Esophagus squamous epithelium (tissue), 5 donors: ENCODE data around the gene GAS7. TPM values are rescaled to one million over a fixed set of nuclear protein-coding genes. Genes with fewer than 3 reads are reported as not detected.

Source experiments
- DNase-seq: peaks from one replicate; lab custom pipeline; 2025; lab: John Stamatoyannopoulos, UW
- H3K27ac ChIP-seq, 4 donors: fragments of 200-600 bp; sonication (generic); one replicate each; pipeline ENCODE4 v1.5.1; 2016 to 2019; ENCODE audit warnings: mild to moderate bottlenecking in 1 of 4
- H3K27me3 ChIP-seq, 4 donors: fragments of 200-600 bp; sonication (generic); 1 replicate in 3 of 4; 2 replicates in 1 of 4; pipeline versions ENCODE4 v1.5.1 to v1.6.0; 2017 to 2021; ENCODE audit warnings: antibody characterized with exemption in 1 of 4
- H3K36me3 ChIP-seq, 3 donors: fragments of 200-600 bp; sonication (generic); one replicate each; pipeline ENCODE4 v1.5.1; 2016 to 2019
- H3K4me1 ChIP-seq, 3 donors: fragments of 200-600 bp; sonication (generic); one replicate each; pipeline ENCODE4 v1.5.1; 2017 to 2019
- H3K4me3 ChIP-seq, 4 donors: fragments of 200-600 bp; sonication (generic); 1 replicate in 3 of 4; 2 replicates in 1 of 4; pipeline ENCODE4 v1.5.1; 2016 to 2019; ENCODE audit warnings: mild to moderate bottlenecking in 2 of 4, moderate library complexity in 1 of 4
- H3K9me3 ChIP-seq, 3 donors: fragments of 200-600 bp; sonication (generic); one replicate each; pipeline ENCODE4 v1.5.1; 2016 to 2019
- POLR2A ChIP-seq, 4 donors: fragments of 450-650 bp; IDR thresholded peaks; one replicate each; pipeline ENCODE4 v1.6.1; 2017; ENCODE audit warnings: antibody characterized with exemption in 4 of 4, mild to moderate bottlenecking in 4 of 4, moderate library complexity in 3 of 4
- WGBS, 2 donors: methylation state at CpG; one replicate each; pipeline ENCODE4 v1.1.5; 2018; 5-methylcytosine and 5-hydroxymethylcytosine counted together
- intact Hi-C: fragments of 100-400 bp; cut with DNase I; formaldehyde crosslinking; loops from one replicate; pipeline ENCODE4 v1.15.0; 2022
- total RNA-seq, 4 donors: library from RNA; depleted of rRNA; stranded (reverse); fragments of >200 nt; gene quantifications; one replicate each; pipeline ENCODE4 v1.1.0, GENCODE V29; 2016
- TF ChIP-seq, protein P1 (sequence below), 6 experiments: fragments of 450-650 bp in 4 of 6; fragments of 200-600 bp in 2 of 6; sonication (generic) in 2 of 6; IDR thresholded peaks; one replicate each; pipeline ENCODE4 v1.5.1; 2016 to 2019; ENCODE audit warnings: antibody characterized with exemption in 6 of 6, mild to moderate bottlenecking in 4 of 6, moderate library complexity in 4 of 6
- donor health status: DM: yes; HTN: yes; CAD: no.

GAS7 gene
- total RNA-seq, 4 donors from 2014 or later = 16.8 to 39.1 (median 30.1) TPM

- peaks cover 5 to 56% (median 13%) of the 10 kb centered on the region in 3 donors for H3K4me1 ChIP-seq
- no peak for DNase-seq
- intact Hi-C loops = no loop called here
- H3K27ac ChIP-seq = no peak overlapping the region
- H3K9me3 ChIP-seq = peaks cover 0 to 13% (median 0%) of the 10 kb centered on the region in 3 donors
- H3K36me3 ChIP-seq = no peaks in the 10 kb centered on the region
- 62 to 75% methylated on average over 4 of the region's 4 CpGs for WGBS, 2 donors
- TF ChIP-seq, protein P1, sequence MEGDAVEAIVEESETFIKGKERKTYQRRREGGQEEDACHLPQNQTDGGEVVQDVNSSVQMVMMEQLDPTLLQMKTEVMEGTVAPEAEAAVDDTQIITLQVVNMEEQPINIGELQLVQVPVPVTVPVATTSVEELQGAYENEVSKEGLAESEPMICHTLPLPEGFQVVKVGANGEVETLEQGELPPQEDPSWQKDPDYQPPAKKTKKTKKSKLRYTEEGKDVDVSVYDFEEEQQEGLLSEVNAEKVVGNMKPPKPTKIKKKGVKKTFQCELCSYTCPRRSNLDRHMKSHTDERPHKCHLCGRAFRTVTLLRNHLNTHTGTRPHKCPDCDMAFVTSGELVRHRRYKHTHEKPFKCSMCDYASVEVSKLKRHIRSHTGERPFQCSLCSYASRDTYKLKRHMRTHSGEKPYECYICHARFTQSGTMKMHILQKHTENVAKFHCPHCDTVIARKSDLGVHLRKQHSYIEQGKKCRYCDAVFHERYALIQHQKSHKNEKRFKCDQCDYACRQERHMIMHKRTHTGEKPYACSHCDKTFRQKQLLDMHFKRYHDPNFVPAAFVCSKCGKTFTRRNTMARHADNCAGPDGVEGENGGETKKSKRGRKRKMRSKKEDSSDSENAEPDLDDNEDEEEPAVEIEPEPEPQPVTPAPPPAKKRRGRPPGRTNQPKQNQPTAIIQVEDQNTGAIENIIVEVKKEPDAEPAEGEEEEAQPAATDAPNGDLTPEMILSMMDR (IDR thresholded peaks at IDR 0.05) = no peak
- no peak for TF ChIP-seq POLR2A (IDR thresholded peaks at IDR 0.05)
- H3K27me3 ChIP-seq = no peaks in the 10 kb centered on the region
- H3K4me3 ChIP-seq = no peak overlapping the region
Measured at GRCh38 chr17:10089196-10089804, 109.1 kb downstream of the GAS7 start.

DNA sequence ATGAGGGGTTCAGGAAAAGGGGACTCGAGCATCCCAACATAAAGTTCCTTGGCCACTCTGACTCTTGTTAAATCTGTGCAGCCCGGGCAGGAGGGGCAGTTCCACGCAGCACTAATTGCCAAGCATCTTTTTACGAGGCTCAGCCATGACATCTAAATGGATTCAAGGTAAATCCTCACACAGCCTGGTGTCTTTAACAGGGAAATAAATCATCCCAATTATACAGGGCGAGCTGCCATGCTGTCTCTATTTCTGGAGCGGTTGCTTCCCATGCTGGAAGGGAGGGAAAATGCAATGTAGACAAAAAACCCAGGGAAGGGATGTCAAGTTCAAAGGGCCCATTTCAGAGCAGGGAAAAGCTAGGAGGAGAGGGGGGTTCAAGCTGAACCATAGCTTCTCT, 110.0 kb downstream of the GAS7 start:
- peaks cover 5 to 56% (median 13%) of the 10 kb centered on the region in 3 donors for H3K4me1 ChIP-seq
- no peak overlapping the region for H3K27ac ChIP-seq
- intact Hi-C loops = no loop called here
- no peaks in the 10 kb centered on the region for H3K36me3 ChIP-seq
- H3K4me3 ChIP-seq = no peak overlapping the region
- no peak for DNase-seq
- no peaks in the 10 kb centered on the region for H3K27me3 ChIP-seq
- no peak for TF ChIP-seq POLR2A (IDR thresholded peaks at IDR 0.05)
- TF ChIP-seq, protein P1 (IDR thresholded peaks at IDR 0.05) = no peak
- peaks cover 0 to 17% (median 0%) of the 10 kb centered on the region in 3 donors for H3K9me3 ChIP-seq
- 41 to 54% methylated on average over 2 to 6 of the region's 6 CpGs for WGBS, 2 donors

- WGBS, 2 donors = 54 to 64% methylated on average over 2 of the region's 3 CpGs
- no peaks in the 10 kb centered on the region for H3K36me3 ChIP-seq
- no peaks in the 10 kb centered on the region for H3K27me3 ChIP-seq
- peak overlapping the region in 1 of 4 donors; percentile 9 for H3K27ac ChIP-seq
- peaks cover 5 to 57% (median 13%) of the 10 kb centered on the region in 3 donors for H3K4me1 ChIP-seq
- peaks cover 0 to 12% (median 0%) of the 10 kb centered on the region in 3 donors for H3K9me3 ChIP-seq
- intact Hi-C loops = no loop called here
- TF ChIP-seq, protein P1 (IDR thresholded peaks at IDR 0.05) = no peak
- no peak for TF ChIP-seq POLR2A (IDR thresholded peaks at IDR 0.05)
- no peak for DNase-seq
- no peak overlapping the region for H3K4me3 ChIP-seq
Measured at GRCh38 chr17:10087355-10087754, 111.1 kb downstream of the GAS7 start.

DNA sequence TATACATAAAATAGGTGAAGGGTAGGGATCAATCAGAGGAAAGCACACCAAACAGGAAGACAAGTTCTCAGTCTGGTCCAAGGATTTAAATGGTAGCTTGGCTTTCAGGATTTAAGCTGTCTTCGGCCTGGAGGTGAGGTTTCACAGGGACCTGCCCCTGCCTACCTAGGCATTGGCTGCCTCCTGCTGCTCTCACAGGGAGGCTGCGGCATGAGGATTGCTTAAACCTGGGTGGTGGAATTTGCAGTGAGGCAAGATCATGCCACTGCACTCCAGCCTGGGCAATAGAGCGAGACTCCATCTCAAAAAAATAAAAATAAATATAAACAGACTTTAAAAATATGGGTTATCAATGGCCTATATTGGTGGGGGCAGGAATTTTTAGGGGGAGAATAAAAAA, 114.5 kb downstream of the GAS7 start:
- no peak for DNase-seq
- no peak overlapping the region for H3K27ac ChIP-seq
- WGBS, 2 donors = 91 to 97% methylated on average over 3 of the region's 3 CpGs
- peaks cover 0 to 8% (median 0%) of the 10 kb centered on the region in 3 donors for H3K9me3 ChIP-seq
- intact Hi-C loops = no loop called here
- no peak overlapping the region for H3K4me3 ChIP-seq
- peaks cover 5 to 64% (median 21%) of the 10 kb centered on the region in 3 donors for H3K4me1 ChIP-seq
- TF ChIP-seq, protein P1 (IDR thresholded peaks at IDR 0.05) = no peak
- no peak for TF ChIP-seq POLR2A (IDR thresholded peaks at IDR 0.05)
- H3K27me3 ChIP-seq = no peaks in the 10 kb centered on the region
- H3K36me3 ChIP-seq = no peaks in the 10 kb centered on the region

- DNase-seq = no peak
- H3K27me3 ChIP-seq = no peaks in the 10 kb centered on the region
- WGBS, 2 donors = 95 to 98% methylated on average over 2 of the region's 2 CpGs
- TF ChIP-seq POLR2A (IDR thresholded peaks at IDR 0.05) = no peak
- TF ChIP-seq, protein P1 (IDR thresholded peaks at IDR 0.05) = no peak
- H3K4me3 ChIP-seq = no peak overlapping the region
- H3K9me3 ChIP-seq = peaks cover 0 to 8% (median 0%) of the 10 kb centered on the region in 3 donors
- H3K27ac ChIP-seq = no peak overlapping the region
- intact Hi-C loops = no loop called here
- no peaks in the 10 kb centered on the region for H3K36me3 ChIP-seq
- H3K4me1 ChIP-seq = peaks cover 5 to 66% (median 20%) of the 10 kb centered on the region in 3 donors
Measured at GRCh38 chr17:10082795-10083194, 115.6 kb downstream of the GAS7 start.
